HG02973 (cell line): ENCODE results near the gene QSER1.
"Not testable (repeated sequence)": the region's sequence is repeated elsewhere in the genome, so short reads cannot be mapped to it uniquely, and the experiment has no call there.

Experiments
- ATAC-seq: cut with Tn5 transposase; IDR thresholded peaks from one replicate; pipeline ENCODE4 v1.9.1; 2021; ENCODE audit warnings: moderate library complexity; ENCODE audit not compliant: unreplicated experiment

The QSER1 gene

GRCh38 chr11:32892355-32893092 is at the start of gene QSER1:
TSS of gene QSER1 (plus strand) at chr11:32892811. CDS start at chr11:32893126, 315 bp downstream.
- ATAC-seq, result peak; percentile 57

DNA sequence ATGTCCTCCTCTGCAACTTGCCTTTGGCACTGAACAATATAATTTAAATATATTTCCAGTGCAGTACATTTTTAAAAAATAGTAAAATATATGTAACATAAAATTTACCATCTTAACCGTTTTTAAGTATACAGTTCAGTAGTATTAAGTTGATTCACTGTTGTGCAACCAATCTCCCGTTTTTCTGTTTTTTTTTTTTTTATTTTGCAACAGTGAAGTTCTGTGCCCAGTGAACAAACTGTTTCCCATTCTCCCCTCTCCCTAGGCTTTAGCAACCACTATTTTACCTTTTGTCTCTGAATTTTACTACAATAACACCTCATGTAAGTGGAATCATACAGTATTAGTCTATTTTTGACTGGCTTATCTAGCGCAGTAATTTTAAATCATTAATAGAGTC is 49.1 kb upstream of the QSER1 start:
- no peak for ATAC-seq

DNA sequence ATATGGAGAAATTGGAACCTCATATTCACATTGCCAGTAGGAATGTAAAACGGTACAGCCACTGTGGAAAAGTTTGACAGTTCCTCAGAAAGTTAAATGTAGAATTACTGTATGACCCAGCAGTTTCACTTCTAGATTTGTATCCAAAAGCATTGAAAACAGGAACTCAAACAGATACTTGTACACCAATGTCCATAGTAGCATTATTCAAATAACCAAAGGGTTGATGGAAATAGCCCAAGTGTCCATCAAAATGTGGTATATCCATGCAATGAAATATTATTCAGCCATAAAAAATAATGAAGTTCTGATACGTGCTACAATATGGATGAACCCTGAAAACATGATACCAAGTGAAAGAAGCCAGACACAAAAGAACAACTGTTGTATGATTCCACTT is 45.1 kb upstream of the QSER1 start:
- ATAC-seq, result no peak

GRCh38 chr11:32849761-32850160 is 42.9 kb upstream of the QSER1 start:
- no peak for ATAC-seq

DNA sequence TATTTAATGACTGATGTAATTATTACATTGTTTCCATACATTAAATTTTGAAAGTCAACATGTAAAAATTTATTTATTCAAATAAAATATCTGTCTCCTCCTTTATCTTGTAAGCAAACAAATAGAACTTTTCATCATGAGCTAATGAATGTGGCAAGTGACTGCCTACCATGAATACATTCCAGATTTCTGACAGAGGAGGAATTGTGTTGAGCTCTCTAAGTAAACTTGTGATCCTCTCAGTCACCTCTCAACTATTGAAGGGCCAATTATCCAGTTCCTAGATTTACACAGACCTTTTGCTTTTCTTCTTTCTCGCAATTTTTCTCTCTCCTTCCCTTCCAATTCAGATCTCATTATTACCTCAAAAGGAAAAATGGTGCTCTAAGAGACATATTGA is 41.4 kb upstream of the QSER1 start:
- ATAC-seq, result no peak

GRCh38 chr11:32852207-32852606 is 40.4 kb upstream of the QSER1 start:
- ATAC-seq, result no peak

- ATAC-seq, result no peak
Observed at GRCh38 chr11:32855601-32856000, 37.0 kb upstream of the QSER1 start.

GRCh38 chr11:32858731-32859130 is 33.9 kb upstream of the QSER1 start:
- ATAC-seq, result no peak

DNA sequence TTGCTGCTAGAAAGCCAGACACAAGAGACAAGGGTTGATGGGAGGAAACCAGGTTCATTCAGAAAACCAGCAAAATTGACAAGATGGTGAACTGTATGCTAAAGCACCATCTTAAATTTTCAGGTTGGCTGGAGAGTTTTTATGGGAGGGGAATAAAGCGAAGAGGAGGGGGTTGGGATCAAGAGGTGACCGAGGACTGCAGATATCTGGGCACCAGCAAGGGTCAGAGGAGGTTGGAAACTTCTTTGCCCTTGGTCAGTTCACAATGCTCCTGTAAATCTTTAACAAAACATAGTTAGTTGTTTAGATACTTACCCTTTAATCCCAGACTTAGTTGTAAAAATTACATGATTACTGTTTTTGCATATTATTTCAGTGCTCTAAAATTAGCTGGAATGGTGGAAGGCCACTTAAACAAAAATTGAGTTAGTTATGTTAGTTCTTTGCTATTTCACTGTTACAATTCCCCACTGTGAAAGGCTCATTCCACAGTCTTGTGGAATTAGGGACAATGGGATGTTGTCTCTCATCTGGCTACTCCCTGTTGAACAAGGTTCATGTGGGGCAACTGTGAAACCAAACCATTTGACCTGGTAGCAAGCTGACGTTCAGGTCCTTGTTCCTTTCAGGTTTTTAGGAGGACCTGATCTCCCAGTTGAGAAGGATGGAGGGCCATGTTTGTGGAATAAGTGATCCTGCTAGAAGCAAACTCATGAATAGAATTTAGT is 30.6 kb upstream of the QSER1 start:
- ATAC-seq, result no peak

DNA sequence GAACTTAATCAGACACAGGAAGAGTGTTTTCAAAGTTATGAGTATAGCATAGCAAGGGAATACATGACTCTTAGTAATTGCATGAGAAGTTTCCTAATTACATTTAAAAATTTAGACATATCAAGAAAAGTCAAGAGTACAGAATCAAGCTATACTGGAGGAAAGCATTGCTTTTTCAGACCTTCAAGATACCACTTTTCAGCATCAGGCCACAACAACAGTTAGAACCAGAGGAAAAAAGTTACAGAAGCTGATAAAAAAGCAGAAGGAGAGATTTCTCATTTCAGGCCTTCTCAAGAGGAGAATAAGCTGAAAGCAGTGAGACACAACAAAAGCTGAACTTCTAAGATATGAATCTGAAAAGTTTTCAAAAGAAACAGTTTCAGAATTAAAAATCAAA is 28.1 kb upstream of the QSER1 start:
- no peak for ATAC-seq

DNA sequence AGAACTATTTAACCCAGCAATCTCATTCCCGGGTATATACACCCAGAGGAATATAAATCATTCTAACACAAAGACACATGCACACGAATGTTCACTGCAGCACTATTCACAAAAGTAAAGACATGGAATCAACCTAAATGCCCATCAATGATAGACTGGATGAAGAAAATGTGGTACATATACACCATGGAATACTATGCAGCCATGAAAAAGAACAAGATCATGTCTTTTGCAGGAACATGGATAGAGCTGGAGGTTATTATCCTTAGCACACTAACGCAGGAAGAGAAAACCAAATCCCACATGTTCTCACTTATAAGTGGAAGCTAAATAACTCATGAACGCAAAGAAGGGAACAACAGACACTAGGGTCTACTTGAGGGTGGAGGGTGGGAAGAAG is 23.9 kb upstream of the QSER1 start:
- ATAC-seq, result not testable (repeated sequence)

GRCh38 chr11:32870676-32871075 is 21.9 kb upstream of the QSER1 start:
- ATAC-seq, result no peak

DNA sequence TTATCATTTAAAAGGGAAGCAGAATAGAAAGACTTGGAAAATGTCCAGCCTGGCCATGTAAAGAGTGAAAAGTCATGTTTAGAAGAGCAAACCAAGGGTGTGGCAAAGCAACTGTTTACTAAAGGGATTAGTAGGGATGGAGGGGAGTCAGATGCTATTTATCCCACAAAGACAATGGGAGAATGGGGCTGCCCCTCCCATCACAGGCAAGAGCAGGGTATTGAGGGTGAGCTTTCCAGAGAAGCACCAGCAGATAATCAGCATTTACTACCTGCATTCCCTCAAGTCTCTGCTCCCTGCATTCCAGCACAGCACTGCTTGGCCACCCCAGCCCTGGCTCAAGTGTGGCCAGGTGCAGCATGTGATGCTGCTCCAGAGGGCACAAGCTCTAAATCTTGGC is 18.5 kb upstream of the QSER1 start:
- ATAC-seq, result no peak

GRCh38 chr11:32881286-32881685 is 11.3 kb upstream of the QSER1 start:
- no peak for ATAC-seq

GRCh38 chr11:32883421-32883820 is 9.2 kb upstream of the QSER1 start:
- ATAC-seq, result no peak

GRCh38 chr11:32884023-32884422 is 8.6 kb upstream of the QSER1 start:
- ATAC-seq, result no peak

GRCh38 chr11:32884770-32885384 is 7.7 kb upstream of the QSER1 start:
- no peak for ATAC-seq

GRCh38 chr11:32885556-32885955 is 7.1 kb upstream of the QSER1 start:
- ATAC-seq, result no peak

- no peak for ATAC-seq
Observed at GRCh38 chr11:32886180-32886579, 6.4 kb upstream of the QSER1 start.

DNA sequence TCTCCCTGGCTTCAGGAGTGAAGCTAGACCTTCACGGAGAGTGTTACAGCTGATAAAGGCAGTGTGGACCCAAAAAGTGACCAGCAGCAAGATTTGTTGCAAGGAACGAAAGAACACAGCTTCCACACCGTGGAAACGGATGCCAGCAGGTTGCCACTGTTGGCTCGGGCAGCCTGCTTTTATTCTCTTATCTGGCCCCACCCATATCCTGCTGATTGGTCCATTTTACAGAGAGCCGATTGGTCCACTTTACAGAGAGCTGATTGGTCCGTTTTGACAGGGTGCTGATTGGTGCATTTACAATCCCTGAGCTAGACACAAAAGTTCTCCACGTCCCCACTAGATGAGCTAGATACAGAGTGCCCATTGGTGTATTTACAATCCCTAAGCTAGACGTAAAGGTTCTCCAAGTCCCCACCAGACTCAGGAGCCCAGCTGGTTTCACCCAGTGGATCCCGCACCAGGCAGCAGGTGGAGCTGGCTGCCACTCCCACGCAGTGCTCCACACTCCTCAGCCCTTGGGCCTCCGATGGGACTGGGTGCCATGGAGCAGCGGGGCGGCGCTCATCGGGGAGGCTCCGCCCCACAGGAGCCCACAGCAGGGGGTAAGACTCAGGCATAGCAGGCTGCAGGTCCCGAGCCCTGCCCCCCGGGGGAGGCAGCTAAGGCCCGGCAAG is 4.8 kb upstream of the QSER1 start:
- ATAC-seq, result not testable (repeated sequence)

DNA sequence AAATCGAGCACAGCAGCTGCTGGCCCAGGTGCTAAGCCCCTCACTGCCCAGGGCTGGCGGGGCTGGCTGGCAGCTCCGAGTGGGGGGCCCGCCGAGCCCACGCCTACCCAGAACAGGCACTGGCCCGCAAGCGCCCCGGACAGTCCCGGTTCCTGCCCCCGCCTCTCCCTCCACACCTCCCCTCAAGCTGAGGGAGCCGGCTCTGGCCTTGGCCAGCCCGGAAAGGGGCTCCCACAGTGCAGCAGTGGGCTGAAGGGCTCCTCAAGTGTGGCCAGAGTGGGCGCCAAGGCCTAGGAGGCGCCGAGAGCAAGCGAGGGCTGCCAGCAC is 4.3 kb upstream of the QSER1 start:
- ATAC-seq, result not testable (repeated sequence)

DNA sequence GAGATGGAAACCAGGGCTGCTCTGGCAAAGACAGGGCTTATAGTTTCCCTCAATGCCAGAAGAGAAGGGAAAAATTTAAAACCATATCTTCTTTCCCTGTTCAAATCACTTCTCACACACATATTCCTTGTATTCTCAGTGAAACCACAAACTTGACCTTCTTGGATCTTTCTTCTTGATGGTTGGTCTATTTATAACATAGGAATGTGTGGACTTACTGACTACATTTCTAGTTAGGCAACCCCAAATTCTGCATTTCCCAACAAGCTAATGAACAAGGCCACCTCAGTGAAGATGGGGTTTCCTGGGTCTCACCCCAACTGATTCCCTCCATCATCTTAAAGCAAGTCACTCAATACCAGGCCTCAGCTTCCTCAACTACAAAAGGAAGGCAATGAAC is 3.8 kb upstream of the QSER1 start:
- no peak for ATAC-seq
